Transverse colon (tissue), 4 donors: Measurements from ENCODE around the gene C1QBP. TPM values are rescaled to one million over a fixed set of nuclear protein-coding genes. Genes with fewer than 3 reads are reported as not detected.
"Not testable (repeated sequence)": the region's sequence is repeated elsewhere in the genome, so short reads cannot be mapped to it uniquely, and the experiment has no call there.

Experiments
- DNase-seq: peaks from one replicate; pipeline ENCODE4 v3.0.0-alpha.2; 2019
- H3K27ac ChIP-seq, 4 donors: fragments of 200-600 bp; sonication (generic); 2 replicates each; pipeline ENCODE4 v1.5.1; 2016 to 2018; ENCODE audit warnings: inconsistent platforms in 4 of 4
- H3K27me3 ChIP-seq: fragments of 200-600 bp; sonication (generic); 2 replicates; pipeline ENCODE4 v1.5.1; 2017; ENCODE audit warnings: inconsistent platforms
- H3K36me3 ChIP-seq, 4 donors: fragments of 200-600 bp; sonication (generic); 2 replicates each; pipeline ENCODE4 v1.5.1; 2017 to 2019; ENCODE audit warnings: inconsistent platforms in 4 of 4
- H3K4me1 ChIP-seq, 4 donors: fragments of 200-600 bp; sonication (generic); 2 replicates each; pipeline ENCODE4 v1.5.1; 2017 to 2020; ENCODE audit warnings: inconsistent platforms in 4 of 4
- H3K4me3 ChIP-seq, 4 donors: fragments of 200-600 bp; sonication (generic); 1 replicate in 1 of 4; 2 replicates in 3 of 4; pipeline versions ENCODE4 v1.5.1 to v1.6.1; 2017 to 2019; ENCODE audit warnings: inconsistent platforms in 4 of 4
- H3K9me3 ChIP-seq, 2 donors: fragments of 200-600 bp; sonication (generic); 2 replicates each; pipeline ENCODE4 v1.5.1; 2017 to 2019; ENCODE audit warnings: inconsistent platforms in 2 of 2
- EP300 ChIP-seq: sonication (generic); formaldehyde crosslinking; IDR thresholded peaks from one replicate; pipeline ENCODE4 v1.6.1; 2017; ENCODE audit warnings: antibody characterized with exemption, low read depth
- POLR2A ChIP-seq: fragments of 450-650 bp; IDR thresholded peaks from one replicate; pipeline ENCODE4 v1.6.1; 2016; ENCODE audit warnings: antibody characterized with exemption, mild to moderate bottlenecking, moderate library complexity
- POLR2AphosphoS5 ChIP-seq, 3 donors: sonication (generic); formaldehyde crosslinking; IDR thresholded peaks; one replicate each; pipeline ENCODE4 v1.6.1; 2016; ENCODE audit warnings: antibody characterized with exemption in 3 of 3
- WGBS, 2 donors: methylation state at CpG; one replicate each; pipeline ENCODE4 v1.1.5; 2018; ENCODE audit warnings: low coverage in 1 of 2; 5-methylcytosine and 5-hydroxymethylcytosine counted together
- in situ Hi-C, 4 donors: fragments of 200-750 bp; cut with MboI; loops; one replicate each; pipeline versions ENCODE4 v1.15.0 to v1.15.1; 2017; ENCODE audit warnings: low sequenced_read_pairs in 3 of 4, low pct_ligation_motif_present in 1 of 4, low pct_unique_long_range_greater_than_20kb in 1 of 4
- intact Hi-C: fragments of 100-400 bp; cut with DNase I; formaldehyde crosslinking; loops from one replicate; pipeline ENCODE4 v1.15.1; 2023; ENCODE audit warnings: low total_unique reads
- total RNA-seq, 4 donors: library from RNA; depleted of rRNA; stranded (reverse); fragments of >200 nt; gene quantifications; one replicate each; pipeline ENCODE4 v1.1.0, GENCODE V29; 2016
- TF ChIP-seq, protein P1 (sequence below), 5 experiments: fragments of 200-600 bp in 3 of 5; fragments of 450-650 bp in 2 of 5; sonication (generic) in 3 of 5; IDR thresholded peaks; 1 replicate in 2 of 5; 2 replicates in 3 of 5; pipeline ENCODE4 v1.5.1; 2016 to 2017; ENCODE audit warnings: antibody characterized with exemption in 5 of 5, inconsistent platforms in 3 of 5, mild to moderate bottlenecking in 2 of 5, moderate library complexity in 1 of 5

Gene C1QBP
- total RNA-seq, 4 donors from 2014 or later = 31.0 to 183 (median 85.8) TPM

GRCh38 chr17:5434984-5435383, 4.0 kb downstream of the C1QBP start:
- Histone ChIP-seq H3K27me3 (no peaks in the 10 kb centered on the region), H3K4me1 (peaks cover 5 to 29% (median 15%) of the 10 kb centered on the region in 4 donors), H3K9me3 (no peaks in the 10 kb centered on the region), H3K4me3 (no peak overlapping the region), H3K27ac (no peak overlapping the region), H3K36me3 (peaks cover 0 to 39% (median 11%) of the 10 kb centered on the region in 4 donors)
- WGBS, 2 donors = 95 to 100% methylated on average over 1 to 2 of the region's 2 CpGs
- intact Hi-C loops = no loop called here
- TF ChIP-seq, protein P1, sequence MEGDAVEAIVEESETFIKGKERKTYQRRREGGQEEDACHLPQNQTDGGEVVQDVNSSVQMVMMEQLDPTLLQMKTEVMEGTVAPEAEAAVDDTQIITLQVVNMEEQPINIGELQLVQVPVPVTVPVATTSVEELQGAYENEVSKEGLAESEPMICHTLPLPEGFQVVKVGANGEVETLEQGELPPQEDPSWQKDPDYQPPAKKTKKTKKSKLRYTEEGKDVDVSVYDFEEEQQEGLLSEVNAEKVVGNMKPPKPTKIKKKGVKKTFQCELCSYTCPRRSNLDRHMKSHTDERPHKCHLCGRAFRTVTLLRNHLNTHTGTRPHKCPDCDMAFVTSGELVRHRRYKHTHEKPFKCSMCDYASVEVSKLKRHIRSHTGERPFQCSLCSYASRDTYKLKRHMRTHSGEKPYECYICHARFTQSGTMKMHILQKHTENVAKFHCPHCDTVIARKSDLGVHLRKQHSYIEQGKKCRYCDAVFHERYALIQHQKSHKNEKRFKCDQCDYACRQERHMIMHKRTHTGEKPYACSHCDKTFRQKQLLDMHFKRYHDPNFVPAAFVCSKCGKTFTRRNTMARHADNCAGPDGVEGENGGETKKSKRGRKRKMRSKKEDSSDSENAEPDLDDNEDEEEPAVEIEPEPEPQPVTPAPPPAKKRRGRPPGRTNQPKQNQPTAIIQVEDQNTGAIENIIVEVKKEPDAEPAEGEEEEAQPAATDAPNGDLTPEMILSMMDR (IDR thresholded peaks at IDR 0.05) = no peak
- TF ChIP-seq EP300 (no peak), POLR2A (no peak), POLR2AphosphoS5 (IDR thresholded peaks at IDR 0.05) (no peak)
- no peak for DNase-seq
- in situ Hi-C loops = no loop called here

- TF ChIP-seq EP300 (no peak), POLR2A (no peak), POLR2AphosphoS5 (IDR thresholded peaks at IDR 0.05) (no peak)
- TF ChIP-seq, protein P1 (IDR thresholded peaks at IDR 0.05) = no peak
- peaks cover 0 to 52% (median 19%) of the 10 kb centered on the region in 4 donors for H3K36me3 ChIP-seq
- no peaks in the 10 kb centered on the region for H3K27me3 ChIP-seq
- in situ Hi-C loops = no loop called here
- no peaks in the 10 kb centered on the region for H3K9me3 ChIP-seq
- no peak for DNase-seq
- no peak overlapping the region for H3K4me3 ChIP-seq
- H3K4me1 ChIP-seq = peaks cover 0 to 9% (median 2%) of the 10 kb centered on the region in 4 donors
- intact Hi-C loops = no loop called here
- 76% methylated on average over 3 of the region's 3 CpGs; no CpG with 5 or more reads in 1 of the 2 donors for WGBS, 2 donors
- H3K27ac ChIP-seq = no peak overlapping the region
Measured at GRCh38 chr17:5431949-5432556, 6.9 kb downstream of the C1QBP start.

GRCh38 chr17:5431234-5431633, 7.7 kb downstream of the C1QBP start:
- in situ Hi-C loops, intact Hi-C loops, H3K4me3 ChIP-seq, H3K4me1 ChIP-seq, H3K27ac ChIP-seq, H3K9me3 ChIP-seq, DNase-seq, H3K27me3 ChIP-seq: not testable (repeated sequence)
- 79 to 80% methylated on average over 1 to 5 of the region's 5 CpGs for WGBS, 2 donors
- peaks cover 0 to 54% (median 23%) of the 10 kb centered on the region in 4 donors for H3K36me3 ChIP-seq

- intact Hi-C loops = no loop called here
- H3K9me3 ChIP-seq = no peaks in the 10 kb centered on the region
- H3K27me3 ChIP-seq = no peaks in the 10 kb centered on the region
- no peaks in the 10 kb centered on the region for H3K4me1 ChIP-seq
- in situ Hi-C loops = no loop called here
- 86 to 100% methylated on average over 1 to 3 of the region's 3 CpGs for WGBS, 2 donors
- TF ChIP-seq, protein P1 (IDR thresholded peaks at IDR 0.05) = no peak
- TF ChIP-seq POLR2A = no peak
- TF ChIP-seq EP300 = no peak
- no peak for TF ChIP-seq POLR2AphosphoS5 (IDR thresholded peaks at IDR 0.05)
- no peak overlapping the region for H3K4me3 ChIP-seq
- H3K36me3 ChIP-seq = peaks cover 0 to 58% (median 26%) of the 10 kb centered on the region in 4 donors
- no peak for DNase-seq
- no peak overlapping the region for H3K27ac ChIP-seq
Measured at GRCh38 chr17:5430413-5430999, 8.4 kb downstream of the C1QBP start.
